Eye (tissue), 1 donor: ENCODE results near the gene RNF114.

Experiments used
- DNase-seq: peaks from one replicate; pipeline ENCODE4 v3.0.0-alpha.2; 2015

RNF114 gene

DNA sequence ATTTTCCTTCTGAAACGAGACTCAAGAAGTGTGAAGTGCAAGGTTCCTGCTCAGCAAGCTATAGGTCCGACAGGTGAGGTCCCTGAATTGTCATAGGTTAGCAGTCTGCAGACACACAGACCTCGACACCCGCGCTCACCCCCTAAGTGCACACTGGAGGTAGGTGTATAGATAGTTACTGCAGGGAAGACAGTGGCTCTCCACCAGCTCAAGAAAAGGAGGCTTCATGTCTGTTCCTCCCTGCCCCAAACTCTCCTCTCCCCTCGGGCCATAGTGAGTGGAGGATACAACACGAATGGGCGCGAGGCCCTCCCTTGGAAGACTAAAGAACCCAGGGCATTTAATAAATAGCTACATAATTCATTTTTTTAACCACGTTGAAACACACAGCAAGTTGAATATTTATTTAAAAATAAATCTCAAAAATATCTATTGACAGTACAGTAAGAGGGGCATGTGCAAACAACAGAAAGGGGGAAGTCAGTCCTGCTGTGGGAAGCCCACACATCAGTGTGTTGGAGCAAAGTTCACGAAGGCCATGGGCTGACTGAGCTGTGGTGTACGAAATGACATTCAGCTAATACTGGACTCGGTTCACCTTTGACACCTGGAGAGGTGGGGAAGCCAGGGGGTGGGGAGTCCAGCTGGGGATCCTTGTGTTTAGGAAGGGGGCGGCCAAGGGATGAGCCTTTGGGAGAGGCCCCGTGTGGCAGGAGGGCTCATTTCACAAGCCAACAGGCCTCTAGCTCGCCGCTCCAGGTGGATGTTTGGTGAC is 31.6 kb upstream of the RNF114 start:
- DNase-seq: no peak

- DNase-seq: no peak
Observed at GRCh38 chr20:49905415-49906091, 30.6 kb upstream of the RNF114 start.

GRCh38 chr20:49906101-49906604 is 30.0 kb upstream of the RNF114 start:
- no peak for DNase-seq

- no peak for DNase-seq
Observed at GRCh38 chr20:49906615-49907154, 29.5 kb upstream of the RNF114 start.

GRCh38 chr20:49907405-49908257 is 28.6 kb upstream of the RNF114 start:
- DNase-seq: no peak

DNA sequence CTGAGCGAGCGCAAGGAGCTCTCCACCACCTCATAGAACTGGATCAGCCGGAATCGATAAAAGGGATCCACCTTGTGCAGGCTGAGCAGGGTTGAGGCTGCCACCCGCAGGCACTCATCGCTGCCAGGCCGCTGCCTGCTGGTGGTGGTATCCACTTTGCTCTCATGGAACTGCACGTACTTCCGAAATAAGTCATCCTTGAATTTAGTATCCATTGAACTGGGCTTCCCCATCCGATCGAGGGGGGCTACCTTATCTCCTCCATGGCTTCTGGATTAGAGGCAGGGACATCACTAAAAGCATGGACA is 28.0 kb upstream of the RNF114 start:
- no peak for DNase-seq

- DNase-seq: peak; percentile 17
Observed at GRCh38 chr20:49909499-49910339, 26.5 kb upstream of the RNF114 start.

DNA sequence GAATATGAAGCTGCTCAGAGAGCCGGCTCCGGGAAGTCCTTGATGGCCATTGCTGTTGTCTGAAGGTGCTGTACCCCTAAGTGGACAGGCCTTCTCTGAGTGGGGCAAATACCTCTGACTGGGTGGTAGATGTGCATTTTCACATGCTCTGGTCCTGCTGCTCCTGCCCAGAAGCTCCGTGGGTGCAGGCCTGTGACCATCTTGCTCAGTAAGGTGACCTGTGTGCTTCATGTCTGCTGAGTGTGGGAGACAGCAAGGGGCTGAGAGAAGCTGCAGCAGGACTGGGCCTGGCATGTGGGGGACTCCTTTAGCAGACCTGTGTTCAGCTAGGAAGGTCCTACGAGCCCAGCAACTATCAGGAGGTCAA is 25.9 kb upstream of the RNF114 start:
- no peak for DNase-seq

DNA sequence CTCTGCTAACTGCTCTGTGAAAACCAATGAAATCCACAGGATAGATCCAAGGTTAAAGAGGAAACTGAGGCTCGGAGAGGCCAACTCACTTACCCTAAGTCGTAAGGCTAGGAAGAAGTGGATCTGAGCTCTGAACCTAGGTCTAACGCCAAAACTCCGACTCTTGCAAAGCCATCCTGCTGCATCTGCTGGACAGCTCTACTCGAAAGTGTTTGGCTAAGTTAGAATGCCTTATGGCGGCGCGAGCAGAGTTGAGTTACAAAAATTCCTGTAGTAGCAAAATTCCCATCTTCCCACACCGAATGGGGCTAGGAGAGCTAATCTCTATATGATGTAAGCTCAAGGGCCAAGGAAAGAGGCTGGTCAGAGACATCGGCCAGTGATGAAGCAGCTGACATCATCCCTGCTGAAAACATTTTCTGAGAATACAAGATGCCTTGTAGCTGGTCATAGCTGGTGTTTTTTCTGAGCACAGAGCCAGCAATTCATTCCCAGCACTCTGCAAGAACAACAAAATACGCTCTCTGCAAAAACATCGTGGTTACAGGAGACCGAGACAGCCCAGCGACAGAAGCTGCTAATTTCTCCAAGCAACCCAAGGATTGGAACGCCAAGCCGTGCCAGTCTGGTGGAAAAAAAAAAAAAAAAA is 22.7 kb upstream of the RNF114 start:
- no peak for DNase-seq

- no peak for DNase-seq
Observed at GRCh38 chr20:49914310-49915117, 21.7 kb upstream of the RNF114 start.

- no peak for DNase-seq
Observed at GRCh38 chr20:49915118-49915379, 21.1 kb upstream of the RNF114 start.

DNA sequence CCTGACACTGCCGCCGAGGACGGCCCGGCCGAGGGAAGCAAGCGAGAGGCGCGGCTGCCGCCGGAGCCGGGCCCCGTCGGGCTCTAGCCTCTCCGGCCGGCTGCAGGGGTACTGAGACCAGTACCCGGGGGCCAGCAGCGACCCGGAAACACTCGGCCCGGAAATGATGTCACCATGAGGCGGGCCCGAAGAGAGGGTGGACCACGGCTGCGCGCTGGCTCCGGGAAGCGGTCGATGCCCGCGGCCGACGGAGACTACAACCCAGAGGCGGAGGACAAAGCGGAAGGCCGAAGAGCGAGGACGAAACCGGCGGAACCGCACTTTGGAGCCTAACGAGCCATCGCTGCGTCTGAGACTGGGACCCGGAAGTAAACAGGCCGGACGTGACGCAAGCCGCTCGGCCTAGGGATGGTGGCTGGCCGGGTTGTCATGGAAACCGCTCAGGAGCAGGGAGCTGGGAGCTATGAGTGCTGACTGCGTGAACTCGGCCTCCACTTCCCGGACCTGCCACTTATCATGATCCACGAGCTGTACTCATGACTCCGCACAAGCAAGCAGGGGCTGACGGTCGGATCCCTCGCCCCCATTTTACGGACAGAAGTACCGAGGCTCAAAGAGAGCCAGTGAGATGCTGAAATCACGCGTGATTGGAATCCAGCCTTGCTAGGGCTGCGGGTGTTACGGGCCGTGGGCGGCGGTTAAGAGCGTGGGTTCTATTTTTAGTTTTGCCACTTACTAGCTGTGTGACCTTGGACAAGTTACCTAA is 20.6 kb upstream of the RNF114 start, which contains the start of gene SPATA2:
Gene SPATA2, minus strand, starts transcription at position 150 of the 766 bp plus-strand sequence. CDS start 7,039 bp downstream, outside the sequence.
- peak; percentile 99 for DNase-seq

GRCh38 chr20:49916146-49917002 is 19.8 kb upstream of the RNF114 start:
- peak; percentile 39 for DNase-seq

DNA sequence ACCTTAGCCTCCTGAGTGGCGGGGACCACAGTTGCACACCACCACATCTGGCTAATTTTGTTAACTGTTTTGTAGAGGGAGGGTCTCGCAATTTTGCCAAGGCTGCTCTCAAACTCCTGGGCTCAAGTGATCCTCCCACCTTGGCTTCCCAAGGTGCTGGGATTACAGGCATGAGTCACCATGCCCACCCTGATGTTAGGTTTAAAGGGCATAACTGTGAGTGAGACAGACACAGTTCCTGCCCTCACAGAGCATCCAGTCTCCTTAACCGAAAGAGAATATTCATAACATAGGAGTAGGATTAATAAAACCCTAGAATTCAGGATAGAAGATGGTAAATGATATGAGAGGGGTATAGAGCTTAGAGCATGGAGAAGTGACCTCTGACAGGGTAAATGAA is 17.8 kb upstream of the RNF114 start:
- no peak for DNase-seq

GRCh38 chr20:49919009-49919408 is 17.2 kb upstream of the RNF114 start:
- no peak for DNase-seq

- no peak for DNase-seq
Observed at GRCh38 chr20:49919461-49919860, 16.7 kb upstream of the RNF114 start.

DNA sequence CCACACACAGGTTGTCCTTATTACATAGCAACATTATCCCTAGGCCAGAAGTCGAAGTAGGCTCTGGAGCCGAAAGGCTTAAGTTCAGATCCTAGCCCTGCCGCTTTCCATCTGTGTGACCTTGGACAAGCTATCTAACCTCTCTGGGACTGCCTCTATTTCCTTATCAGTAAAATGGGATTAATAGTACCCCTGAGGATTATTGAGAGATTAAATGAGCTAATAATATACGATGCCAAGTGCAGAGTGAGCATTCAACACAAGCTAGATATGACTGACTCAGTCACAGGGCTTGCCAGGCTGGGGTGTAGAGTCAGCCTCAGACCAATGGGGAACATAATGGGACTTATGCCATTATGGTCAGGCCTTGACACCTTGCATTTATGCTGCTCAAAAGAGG is 11.9 kb upstream of the RNF114 start:
- no peak for DNase-seq

DNA sequence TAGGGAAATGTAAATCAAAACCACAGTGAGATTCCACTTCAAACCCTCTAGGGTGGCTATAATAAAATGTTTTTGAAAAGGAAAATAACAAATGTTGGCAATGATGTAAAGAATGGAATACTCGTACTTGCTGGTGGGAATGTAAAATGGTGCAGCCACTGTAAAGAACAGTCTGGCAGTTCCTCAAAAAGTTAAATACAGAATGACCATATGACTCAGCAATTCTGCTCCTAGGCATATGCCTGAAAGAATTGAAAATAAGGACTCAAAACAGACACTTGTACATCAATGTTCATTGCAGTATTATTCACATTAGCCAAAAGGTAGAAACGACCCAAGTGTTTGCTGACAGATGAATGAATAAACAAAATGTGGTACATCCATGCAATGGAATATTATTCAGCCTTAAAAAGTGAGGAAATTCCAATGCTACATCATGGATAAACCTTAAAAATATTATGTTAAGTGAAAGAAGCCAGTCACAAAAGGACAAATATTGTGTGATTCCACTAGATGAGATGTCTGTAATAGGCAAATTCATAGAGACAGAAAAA is 10.2 kb upstream of the RNF114 start:
- DNase-seq: no peak
